SHP77 (cell line): Measurements from ENCODE around the gene SPATS2L.
"Not testable (repeated sequence)": the region's sequence is repeated elsewhere in the genome, so short reads cannot be mapped to it uniquely, and the experiment has no call there.

ENCODE experiments used
- DNase-seq, 2 experiments: peaks; one replicate each; lab custom pipeline; 2025; lab: John Stamatoyannopoulos, UW

SPATS2L gene

DNA sequence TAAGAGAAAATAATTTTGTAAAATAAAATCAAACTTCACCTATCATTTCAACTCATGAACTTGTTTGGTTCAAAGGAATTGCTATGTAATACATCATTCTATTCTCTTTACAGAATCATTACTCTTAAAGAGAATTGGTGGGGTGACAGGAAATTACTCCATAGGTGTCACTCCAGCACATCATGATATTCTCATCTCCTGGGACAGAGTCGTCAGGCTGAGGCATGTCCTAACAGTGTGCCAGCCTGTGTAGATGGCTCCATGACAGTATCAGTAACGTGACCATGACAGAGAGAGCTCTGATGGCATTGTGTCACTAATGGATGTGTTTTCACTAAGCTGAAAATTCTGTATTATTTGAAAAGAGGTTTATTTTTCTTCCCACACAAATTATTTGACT is 13.9 kb downstream of the SPATS2L start:
- DNase-seq: no peak

GRCh38 chr2:200320991-200321390 is 14.5 kb downstream of the SPATS2L start:
- DNase-seq: no peak

GRCh38 chr2:200321780-200322534 is 15.5 kb downstream of the SPATS2L start:
- DNase-seq: no peak

- no peak for DNase-seq
Observed at GRCh38 chr2:200322607-200323006, 16.1 kb downstream of the SPATS2L start.

DNA sequence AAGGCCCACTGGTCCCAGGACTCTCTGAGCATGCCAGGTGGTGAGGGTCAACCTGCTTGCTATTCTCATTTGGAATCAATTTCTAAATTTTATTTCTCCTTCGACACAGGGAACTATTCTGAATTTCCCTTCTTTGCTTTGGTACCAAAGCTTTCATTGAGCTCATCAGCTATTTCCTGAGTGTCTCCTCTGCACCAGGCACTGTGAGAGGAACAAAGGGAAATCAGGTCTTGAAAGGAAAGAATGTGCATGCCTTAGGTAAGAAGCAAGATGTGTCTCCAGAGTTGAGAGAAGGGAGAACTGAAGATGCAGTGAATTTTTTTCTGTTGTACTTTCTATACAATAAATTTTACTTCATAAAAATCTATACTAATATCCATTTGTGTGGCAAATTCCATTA is 17.9 kb downstream of the SPATS2L start:
- DNase-seq: no peak

DNA sequence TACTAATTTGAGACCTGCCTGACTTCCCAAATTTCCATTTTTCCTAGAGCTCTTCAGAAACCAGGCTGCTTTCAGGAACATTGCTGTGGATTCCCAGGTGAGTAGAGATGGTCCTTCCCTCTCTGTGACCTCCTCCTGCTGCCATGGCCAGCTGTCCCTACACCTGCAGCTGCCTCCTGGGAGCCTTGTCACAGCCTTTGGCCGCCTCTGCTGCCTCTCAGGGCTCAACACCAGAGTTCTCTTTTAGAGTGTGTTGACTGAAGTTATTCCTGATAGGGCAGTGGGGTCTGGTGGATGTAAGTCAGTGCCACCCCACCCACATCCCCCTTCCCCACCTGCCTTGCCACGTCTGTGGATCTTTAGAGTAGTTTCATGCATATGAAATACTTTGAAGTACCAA is 22.9 kb downstream of the SPATS2L start:
- DNase-seq: no peak

DNA sequence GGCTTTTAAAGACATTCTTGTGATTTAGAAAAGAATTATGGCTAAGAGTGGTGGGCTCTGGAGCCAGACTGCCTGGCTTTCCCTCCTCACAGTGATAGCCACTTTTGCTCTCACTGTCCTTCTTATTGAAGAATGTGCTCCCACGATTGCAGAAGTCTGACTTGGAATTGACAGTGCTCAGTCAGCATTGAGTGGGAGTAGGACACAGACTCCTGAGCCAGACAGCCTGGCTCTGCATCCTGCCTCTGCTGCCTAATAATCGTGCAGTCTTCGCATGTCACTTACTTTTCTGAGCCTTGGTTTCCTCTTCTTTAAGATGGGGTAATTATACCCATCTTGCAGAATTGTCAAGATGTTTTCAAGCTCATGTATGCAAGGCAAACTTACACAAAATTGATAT is 23.3 kb downstream of the SPATS2L start:
- DNase-seq: no peak

GRCh38 chr2:200330351-200331060 is 24.0 kb downstream of the SPATS2L start:
- DNase-seq: no peak

DNA sequence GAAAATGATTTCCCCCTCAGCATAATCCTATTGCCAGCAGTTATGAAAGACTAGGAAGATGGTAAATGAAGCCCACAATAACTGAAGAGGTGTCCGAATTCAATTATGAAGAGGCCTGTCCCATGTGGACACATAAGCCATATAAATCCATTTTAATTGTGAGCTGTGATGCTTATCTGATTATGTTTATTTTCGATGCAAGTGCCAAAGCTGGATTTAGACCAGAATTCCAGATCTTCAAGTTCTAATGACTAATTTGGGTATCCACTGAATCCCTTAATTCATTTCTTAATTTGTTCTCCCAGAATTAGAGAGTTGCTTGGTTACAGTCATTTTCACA is 24.5 kb downstream of the SPATS2L start:
- DNase-seq: no peak

- no peak for DNase-seq
Observed at GRCh38 chr2:200335657-200336056, 29.2 kb downstream of the SPATS2L start.

DNA sequence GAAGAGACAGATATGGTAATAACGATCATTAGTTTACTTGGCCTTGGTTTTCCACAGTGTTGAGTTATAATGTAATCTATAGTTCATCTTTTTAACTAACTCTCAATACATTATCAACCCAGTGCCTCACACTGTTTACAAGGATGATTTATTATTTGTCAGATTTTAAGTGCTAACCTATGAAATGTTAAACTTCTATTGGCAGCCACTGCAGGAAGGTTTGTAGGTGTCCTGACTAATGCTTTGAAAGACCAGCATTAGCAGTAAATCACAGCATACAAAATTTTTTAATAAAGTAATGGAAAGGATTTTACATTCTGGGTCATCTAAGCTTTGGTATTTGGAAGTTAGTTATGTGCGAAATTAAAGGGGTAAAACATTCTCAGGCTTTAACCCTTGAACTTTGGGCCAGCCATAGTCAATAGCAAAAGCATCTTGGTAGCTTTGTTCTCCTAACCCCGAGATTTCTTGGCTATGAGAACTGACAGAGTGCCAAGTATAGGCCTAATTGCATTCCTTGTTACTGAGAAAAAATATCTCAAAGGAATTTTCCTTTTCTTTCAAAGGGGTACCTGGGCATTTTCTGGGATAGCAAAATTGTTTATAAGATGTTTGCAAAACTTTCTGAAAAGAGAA is 30.6 kb downstream of the SPATS2L start:
- DNase-seq: no peak

DNA sequence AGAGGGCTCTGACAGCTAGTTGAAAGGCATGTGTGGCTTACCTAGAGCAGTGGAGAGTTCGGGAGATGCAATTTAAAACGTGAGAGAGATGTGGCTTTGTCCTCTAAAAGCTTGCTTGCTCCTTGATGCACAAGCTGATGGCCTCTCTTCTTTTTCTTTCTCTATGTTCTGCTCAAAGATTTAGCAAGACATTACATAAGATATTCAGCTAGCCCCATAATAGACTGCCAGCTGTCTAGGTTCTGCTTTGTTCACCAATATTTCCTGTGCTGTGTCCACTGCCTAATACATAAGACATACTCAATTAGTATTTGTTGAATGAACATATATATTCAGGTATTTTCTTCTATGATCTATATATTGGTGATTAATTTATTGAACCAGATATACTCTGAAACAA is 31.1 kb downstream of the SPATS2L start:
- DNase-seq: no peak

- DNase-seq: no peak
Observed at GRCh38 chr2:200338692-200339091, 32.2 kb downstream of the SPATS2L start.

DNA sequence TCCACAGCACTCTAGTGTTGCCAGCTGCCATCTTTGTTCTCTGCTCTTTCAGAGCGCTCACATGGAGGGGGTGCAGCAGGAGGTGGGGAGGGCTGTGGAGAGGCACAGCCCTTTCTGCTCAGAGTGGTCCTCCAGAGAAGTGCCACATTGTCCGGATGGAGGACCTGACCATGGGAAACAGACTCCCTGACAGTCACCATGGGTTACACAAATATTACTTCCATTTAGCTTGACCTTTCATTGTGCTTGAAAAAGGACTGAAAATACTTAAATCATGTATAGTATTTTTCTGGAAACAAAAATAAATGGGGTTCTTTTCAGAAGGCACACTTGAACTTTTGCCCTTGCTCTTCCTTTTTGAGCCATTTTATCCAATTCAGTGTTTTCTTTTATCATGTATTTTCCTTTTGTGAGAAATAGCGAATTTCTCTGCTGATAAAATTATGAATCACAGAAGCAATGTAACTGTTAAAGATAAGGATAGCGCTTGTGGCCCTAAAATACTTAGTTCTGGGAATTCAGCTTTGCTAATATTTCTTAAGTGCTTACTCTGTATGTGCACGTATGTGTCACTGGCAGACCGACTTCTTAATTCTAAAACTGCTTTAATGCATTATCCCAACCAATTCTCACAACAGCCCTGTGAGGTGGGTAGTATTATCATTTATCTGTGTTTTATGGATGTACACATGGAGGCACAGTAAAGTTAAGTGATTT is 34.2 kb downstream of the SPATS2L start:
- DNase-seq: no peak

DNA sequence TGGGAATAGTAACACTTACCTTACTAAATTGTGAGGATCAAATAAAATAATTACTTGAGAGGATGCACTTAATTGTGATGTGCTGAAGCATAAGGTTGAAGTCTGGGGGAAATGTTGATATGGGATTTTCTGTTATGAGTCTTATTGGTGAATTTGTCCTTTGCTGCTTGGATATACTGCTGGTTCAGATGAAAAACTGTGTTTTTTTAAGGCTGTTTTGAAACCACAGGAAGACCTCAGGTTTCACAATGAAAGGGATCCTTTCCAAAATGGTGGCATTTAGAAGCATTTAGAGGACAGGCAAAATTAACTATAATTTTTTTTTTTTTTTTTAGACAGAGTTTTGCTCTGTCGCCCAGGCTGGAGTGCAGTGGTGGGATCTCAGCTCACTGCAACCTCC is 34.9 kb downstream of the SPATS2L start:
- DNase-seq: no peak

DNA sequence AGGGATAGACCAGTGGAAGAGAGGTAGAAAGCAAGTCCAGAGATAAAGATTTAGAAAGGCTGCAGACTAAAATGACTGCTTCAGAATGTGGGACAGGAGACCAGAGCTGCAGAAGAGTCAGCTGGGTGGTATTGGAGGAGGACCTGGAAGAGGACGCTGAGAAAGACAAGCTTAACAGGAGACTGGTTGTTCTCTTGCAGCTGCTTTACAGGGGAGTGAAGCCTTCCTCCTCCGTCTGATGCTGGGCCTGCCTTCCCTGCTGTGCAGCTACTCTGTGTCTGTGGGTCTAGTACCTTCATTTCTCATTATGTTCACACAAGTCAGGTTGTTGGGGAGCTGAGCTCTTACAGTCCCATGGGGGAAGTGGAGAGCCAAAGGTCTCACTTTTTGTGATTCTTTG is 35.7 kb downstream of the SPATS2L start:
- no peak for DNase-seq

DNA sequence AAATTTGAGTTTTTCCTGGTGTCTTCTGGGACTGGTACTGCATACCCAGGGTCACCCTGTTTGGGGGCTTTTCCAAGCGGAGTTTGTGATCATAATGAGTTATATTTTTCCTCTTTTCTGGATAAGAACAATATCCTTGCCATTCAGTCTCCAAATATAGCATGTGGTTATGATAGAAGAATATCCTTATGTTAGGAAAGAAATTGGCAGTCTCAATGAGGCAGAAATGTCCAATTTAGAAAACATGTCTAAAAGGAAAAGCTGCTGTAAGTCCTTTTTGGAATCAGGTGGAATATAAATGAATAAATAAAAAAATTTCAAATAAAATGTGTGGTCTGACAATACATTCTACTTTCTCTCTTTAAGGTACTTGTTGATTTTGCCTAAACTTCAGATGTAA is 36.2 kb downstream of the SPATS2L start:
- DNase-seq: no peak

GRCh38 chr2:200344202-200344601 is 37.7 kb downstream of the SPATS2L start:
- DNase-seq: not testable (repeated sequence)

DNA sequence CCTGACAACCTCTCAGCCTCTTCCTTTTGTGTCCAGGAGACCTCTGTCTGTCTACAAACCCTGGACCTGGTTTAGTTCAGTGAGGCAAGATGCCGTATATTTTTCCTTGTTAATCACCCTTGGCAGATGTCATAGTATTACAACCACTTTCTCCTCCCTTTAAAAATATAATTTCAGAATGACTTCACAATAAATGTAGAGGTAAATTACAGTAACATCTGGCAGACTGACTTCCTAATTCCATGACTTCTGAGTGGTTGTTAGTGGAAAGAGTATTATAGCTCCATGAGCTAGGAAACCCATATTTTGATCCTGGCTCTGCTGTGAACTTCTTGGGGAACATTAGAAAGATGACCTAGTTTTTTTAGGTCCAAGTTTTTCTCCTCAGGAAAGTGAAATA is 39.5 kb downstream of the SPATS2L start:
- DNase-seq: no peak

DNA sequence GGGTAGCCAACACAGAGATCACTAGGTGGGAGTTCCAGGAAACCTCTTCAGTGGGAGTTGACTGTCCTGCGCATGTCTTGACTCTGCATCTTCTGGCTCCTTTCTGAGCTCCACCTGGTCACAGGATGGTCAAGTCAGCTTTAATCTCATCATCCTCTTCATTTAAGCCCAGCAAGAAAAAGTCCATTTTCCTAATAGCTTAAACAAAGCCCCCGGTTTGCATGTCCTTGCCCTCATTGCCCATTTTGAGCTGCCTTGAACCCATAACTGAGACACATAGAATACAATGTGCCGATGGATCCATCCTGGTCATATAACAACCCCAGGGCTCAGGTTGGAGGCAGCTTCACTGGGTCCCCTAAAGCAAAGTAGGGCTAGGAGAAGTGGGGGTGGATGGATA is 40.8 kb downstream of the SPATS2L start:
- DNase-seq: no peak

DNA sequence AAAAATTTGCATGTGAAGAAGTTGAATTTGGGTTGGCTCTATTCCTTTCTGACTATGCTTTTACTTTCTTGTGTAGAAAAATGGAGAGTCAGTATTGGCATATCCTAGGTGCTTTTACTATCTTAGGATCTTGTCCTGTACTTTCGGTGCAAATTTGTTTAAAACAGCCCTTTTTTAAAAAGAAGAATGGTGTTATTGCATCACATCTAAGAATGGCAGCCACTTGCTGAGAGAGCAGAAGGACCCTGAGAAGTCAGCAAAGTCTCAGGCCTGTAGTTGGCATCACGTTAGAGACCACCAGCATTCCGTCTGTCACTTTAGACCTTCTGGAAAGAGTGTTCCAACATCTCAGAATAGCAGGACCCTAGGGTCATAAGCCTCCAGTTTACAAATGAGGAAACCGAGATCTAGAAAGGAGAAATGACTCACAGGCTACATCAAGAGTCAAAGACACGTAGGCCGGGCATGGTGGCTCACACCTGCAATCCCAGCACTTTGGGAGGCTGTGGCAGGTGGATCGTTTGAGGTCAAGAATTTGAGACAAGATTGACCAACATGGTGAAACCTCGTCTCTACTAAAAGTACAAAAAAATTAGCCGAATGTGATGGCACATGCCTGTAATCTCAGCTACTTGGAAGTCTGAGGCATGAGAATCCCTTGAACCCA is 42.5 kb downstream of the SPATS2L start:
- DNase-seq: no peak

GRCh38 chr2:200349868-200350267 is 43.4 kb downstream of the SPATS2L start:
- no peak for DNase-seq
